Measurements from ENCODE around the gene NUDT12. TPM values are rescaled to one million over a fixed set of nuclear protein-coding genes. Genes with fewer than 3 reads are reported as not detected.

Gene NUDT12
- total RNA-seq, 2 donors from 2014 or later, result 15.3 to 24.5 TPM

DNA sequence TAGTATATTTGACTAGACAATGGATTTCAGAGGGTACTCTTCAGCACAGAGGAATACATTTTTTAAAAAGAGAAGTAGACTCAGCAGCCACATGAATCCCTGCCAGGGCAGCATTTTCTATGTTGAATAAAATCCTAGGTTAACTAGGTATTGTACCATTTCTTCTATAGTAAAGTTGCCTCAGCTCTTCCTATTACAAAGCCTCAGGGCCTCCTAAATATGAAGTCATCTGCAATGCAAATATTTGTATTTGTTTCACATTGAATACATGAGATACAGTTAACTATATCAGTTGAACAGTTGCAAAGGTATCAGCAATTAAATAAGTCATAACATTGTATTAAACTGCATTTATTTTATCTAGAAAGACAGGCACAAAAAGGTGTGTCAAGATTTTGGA is 59.5 kb downstream of the NUDT12 start:
- no peak overlapping the region for H3K9ac ChIP-seq (ENCODE audit: extremely low read depth, low read length, poor library complexity, severe bottlenecking)
- peaks cover 11% of the 10 kb centered on the region for H3K9me3 Mint-ChIP-seq
- no peak overlapping the region for H3K27ac ChIP-seq (ENCODE audit: low read depth, low read length)
- H3K4me3 ChIP-seq (ENCODE audit: low read length), result no peak overlapping the region
- no peaks in the 10 kb centered on the region for H3K36me3 ChIP-seq (ENCODE audit: control insufficient read depth, insufficient read depth, low read length)
- no peaks in the 10 kb centered on the region for H3K4me1 Mint-ChIP-seq
- no peaks in the 10 kb centered on the region for H3K4me1 ChIP-seq (ENCODE audit: control insufficient read depth, insufficient read depth, low read length)
- no peaks in the 10 kb centered on the region for H3K36me3 Mint-ChIP-seq (ENCODE audit: low read depth)
- DNase-seq, result no peak
- TF ChIP-seq, protein P1, sequence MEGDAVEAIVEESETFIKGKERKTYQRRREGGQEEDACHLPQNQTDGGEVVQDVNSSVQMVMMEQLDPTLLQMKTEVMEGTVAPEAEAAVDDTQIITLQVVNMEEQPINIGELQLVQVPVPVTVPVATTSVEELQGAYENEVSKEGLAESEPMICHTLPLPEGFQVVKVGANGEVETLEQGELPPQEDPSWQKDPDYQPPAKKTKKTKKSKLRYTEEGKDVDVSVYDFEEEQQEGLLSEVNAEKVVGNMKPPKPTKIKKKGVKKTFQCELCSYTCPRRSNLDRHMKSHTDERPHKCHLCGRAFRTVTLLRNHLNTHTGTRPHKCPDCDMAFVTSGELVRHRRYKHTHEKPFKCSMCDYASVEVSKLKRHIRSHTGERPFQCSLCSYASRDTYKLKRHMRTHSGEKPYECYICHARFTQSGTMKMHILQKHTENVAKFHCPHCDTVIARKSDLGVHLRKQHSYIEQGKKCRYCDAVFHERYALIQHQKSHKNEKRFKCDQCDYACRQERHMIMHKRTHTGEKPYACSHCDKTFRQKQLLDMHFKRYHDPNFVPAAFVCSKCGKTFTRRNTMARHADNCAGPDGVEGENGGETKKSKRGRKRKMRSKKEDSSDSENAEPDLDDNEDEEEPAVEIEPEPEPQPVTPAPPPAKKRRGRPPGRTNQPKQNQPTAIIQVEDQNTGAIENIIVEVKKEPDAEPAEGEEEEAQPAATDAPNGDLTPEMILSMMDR (conservative IDR thresholded peaks at IDR 0.05), result no peak
- H3K4me3 Mint-ChIP-seq, result no peak overlapping the region
- H3K9me3 ChIP-seq (ENCODE audit: control insufficient read depth, low read length), result peaks cover 17% of the 10 kb centered on the region
- H3K27me3 ChIP-seq (ENCODE audit: control insufficient read depth, insufficient read depth, low read length, poor library complexity, severe bottlenecking), result no peaks in the 10 kb centered on the region
- no peak overlapping the region for H3K27ac Mint-ChIP-seq
- no peaks in the 10 kb centered on the region for H3K27me3 Mint-ChIP-seq (ENCODE audit: insufficient read depth)

DNA sequence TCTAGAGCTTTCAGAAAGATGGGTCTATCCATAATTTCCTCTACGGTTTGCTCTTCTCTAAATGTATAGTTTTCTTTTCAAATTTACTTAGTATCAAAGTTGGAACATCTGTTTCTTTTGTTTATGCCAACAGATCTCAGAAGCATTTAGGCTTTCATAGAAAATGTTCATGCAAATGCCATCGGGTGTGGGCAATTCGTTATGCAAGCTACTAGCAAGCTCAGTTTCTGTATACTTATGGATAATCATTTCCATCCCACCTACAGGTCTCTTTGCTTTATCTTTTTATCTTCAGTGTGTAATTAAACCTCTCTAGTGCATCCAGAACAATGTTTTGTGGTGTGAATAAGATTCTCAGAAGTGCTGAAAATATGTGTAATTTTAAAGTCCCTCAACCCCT is 59.9 kb downstream of the NUDT12 start:
- H3K9me3 Mint-ChIP-seq, result peaks cover 11% of the 10 kb centered on the region
- H3K36me3 Mint-ChIP-seq (ENCODE audit: low read depth), result no peaks in the 10 kb centered on the region
- no peaks in the 10 kb centered on the region for H3K4me1 Mint-ChIP-seq
- Histone ChIP-seq H3K9ac (ENCODE audit: extremely low read depth, low read length, poor library complexity, severe bottlenecking) (no peak overlapping the region), H3K27ac (ENCODE audit: low read depth, low read length) (no peak overlapping the region), H3K4me3 (ENCODE audit: low read length) (no peak overlapping the region), H3K36me3 (ENCODE audit: control insufficient read depth, insufficient read depth, low read length) (no peaks in the 10 kb centered on the region), H3K4me1 (ENCODE audit: control insufficient read depth, insufficient read depth, low read length) (no peaks in the 10 kb centered on the region), H3K9me3 (ENCODE audit: control insufficient read depth, low read length) (peaks cover 17% of the 10 kb centered on the region), H3K27me3 (ENCODE audit: control insufficient read depth, insufficient read depth, low read length, poor library complexity, severe bottlenecking) (no peaks in the 10 kb centered on the region)
- TF ChIP-seq, protein P1 (conservative IDR thresholded peaks at IDR 0.05), result no peak
- 84 to 85% methylated on average over 3 of the region's 3 CpGs for WGBS, 2 experiments (ENCODE audit: insufficient coverage in 1 of 2, insufficient read length in 1 of 2)
- no peak overlapping the region for H3K27ac Mint-ChIP-seq
- no peaks in the 10 kb centered on the region for H3K27me3 Mint-ChIP-seq (ENCODE audit: insufficient read depth)
- no peak overlapping the region for H3K4me3 Mint-ChIP-seq
- DNase-seq, result no peak

Measured in endodermal cell (in vitro differentiated cells).